Measurements from ENCODE around the gene UBTD2. TPM values are rescaled to one million over a fixed set of nuclear protein-coding genes. Genes with fewer than 3 reads are reported as not detected.

Gene UBTD2
- total RNA-seq, 1 donor from 2014 or later, result 15.8 TPM

- Histone ChIP-seq H3K4me1 (peaks cover 78% of the 10 kb centered on the region), H3K9me3 (no peaks in the 10 kb centered on the region), H3K4me3 (no peak overlapping the region), H3K27me3 (ENCODE audit: low read depth) (no peaks in the 10 kb centered on the region), H3K27ac (no peak overlapping the region), H3K36me3 (peaks cover 5% of the 10 kb centered on the region)
- intact Hi-C loops (cut with DNase I), result no loop called here
- no peak for TF ChIP-seq CTCF (IDR thresholded peaks at IDR 0.05)
- ATAC-seq, result no peak
- no peak for DNase-seq
These were observed 102.6 kb downstream of the UBTD2 start for GRCh38 chr5:172180936-172181335.

GRCh38 chr5:172178991-172179989 lies 104.3 kb downstream of the UBTD2 start:
- H3K4me1 ChIP-seq, result peaks cover 81% of the 10 kb centered on the region
- peak overlapping the region; percentile 21 for H3K4me3 ChIP-seq
- DNase-seq, result no peak
- ATAC-seq, result peak; percentile 36 to 40
- H3K9me3 ChIP-seq, result no peaks in the 10 kb centered on the region
- H3K27me3 ChIP-seq (ENCODE audit: low read depth), result no peaks in the 10 kb centered on the region
- peaks cover 5% of the 10 kb centered on the region for H3K36me3 ChIP-seq
- intact Hi-C loops (cut with DNase I), result loop anchor here (10.0 kb wide), 1 partner anchor 64 kb away; no protein-coding TSS in a partner anchor
- peak overlapping the region; percentile 60 for H3K27ac ChIP-seq
- no peak for TF ChIP-seq CTCF (IDR thresholded peaks at IDR 0.05)

- Histone ChIP-seq H3K27me3 (ENCODE audit: low read depth) (no peaks in the 10 kb centered on the region), H3K4me1 (peaks cover 81% of the 10 kb centered on the region), H3K27ac (peak overlapping the region; percentile 60), H3K36me3 (no peaks in the 10 kb centered on the region), H3K9me3 (no peaks in the 10 kb centered on the region), H3K4me3 (no peak overlapping the region)
- DNase-seq (no peak), ATAC-seq (no peak)
- intact Hi-C loops (cut with DNase I), result loop anchor here (10.0 kb wide), 1 partner anchor 64 kb away; no protein-coding TSS in a partner anchor
- no peak for TF ChIP-seq CTCF (IDR thresholded peaks at IDR 0.05)
These were observed 105.1 kb downstream of the UBTD2 start for GRCh38 chr5:172178301-172178987.

GRCh38 chr5:172177176-172177575 lies 106.4 kb downstream of the UBTD2 start:
- Histone ChIP-seq H3K36me3 (no peaks in the 10 kb centered on the region), H3K4me3 (no peak overlapping the region), H3K27ac (no peak overlapping the region), H3K27me3 (ENCODE audit: low read depth) (no peaks in the 10 kb centered on the region), H3K9me3 (no peaks in the 10 kb centered on the region), H3K4me1 (peaks cover 83% of the 10 kb centered on the region)
- DNase-seq (no peak), ATAC-seq (no peak)
- intact Hi-C loops (cut with DNase I), result loop anchor here (10.0 kb wide), 1 partner anchor 62 kb away; no protein-coding TSS in a partner anchor
- no peak for TF ChIP-seq CTCF (IDR thresholded peaks at IDR 0.05)

- Histone ChIP-seq H3K4me1 (peaks cover 80% of the 10 kb centered on the region), H3K9me3 (no peaks in the 10 kb centered on the region), H3K36me3 (no peaks in the 10 kb centered on the region), H3K27ac (peak overlapping the region; percentile 73), H3K27me3 (ENCODE audit: low read depth) (no peaks in the 10 kb centered on the region), H3K4me3 (peak overlapping the region; percentile 45)
- DNase-seq, result peak; percentile 86
- peak; percentile 72 to 87 for ATAC-seq
- intact Hi-C loops (cut with DNase I), result loop anchor here (10.0 kb wide), 1 partner anchor 60 kb away; no protein-coding TSS in a partner anchor
- TF ChIP-seq CTCF (IDR thresholded peaks at IDR 0.05), result no peak
These were observed 108.3 kb downstream of the UBTD2 start for GRCh38 chr5:172175263-172175719.

Data from lower lobe of right lung (tissue), 2 donors.